Neutrophil (primary cell): ENCODE results near the gene ACP1.

Source experiments
- H3K27ac ChIP-seq: fragments of 200-600 bp; sonication (generic); 2 replicates; pipeline ENCODE4 v1.5.1; 2016; ENCODE audit warnings: mild to moderate bottlenecking, moderate library complexity
- H3K27me3 ChIP-seq: fragments of 200-600 bp; sonication (generic); 2 replicates; pipeline ENCODE4 v1.6.0; 2016; ENCODE audit warnings: mild to moderate bottlenecking
- H3K36me3 ChIP-seq: fragments of 200-600 bp; sonication (generic); 2 replicates; pipeline ENCODE4 v1.5.1; 2017
- H3K4me1 ChIP-seq, 2 experiments: fragments of 200-600 bp in 1 of 2; sonication (generic) in 1 of 2; 1 replicate in 1 of 2; 2 replicates in 1 of 2; pipeline versions ENCODE4 v1.5.1 to v1.6.1; 2013 to 2016; ENCODE audit warnings: low read depth in 1 of 2, low read length in 1 of 2, mild to moderate bottlenecking in 1 of 2, moderate library complexity in 1 of 2; ENCODE audit not compliant: control insufficient read depth in 1 of 2, insufficient read depth in 1 of 2
- H3K4me3 ChIP-seq, 2 experiments: fragments of 200-600 bp in 1 of 2; sonication (generic) in 1 of 2; 1 replicate in 1 of 2; 2 replicates in 1 of 2; pipeline ENCODE4 v1.5.1; 2013 to 2016; ENCODE audit warnings: low read depth in 1 of 2, low read length in 1 of 2, mild to moderate bottlenecking in 1 of 2, moderate library complexity in 1 of 2
- H3K9me3 ChIP-seq: fragments of 200-600 bp; sonication (generic); 2 replicates; pipeline ENCODE4 v1.5.1; 2016
- TF ChIP-seq, protein P1 (sequence below): fragments of 200-600 bp; sonication (generic); IDR thresholded peaks from 2 replicates; pipeline ENCODE4 v1.5.1; 2016; ENCODE audit warnings: antibody characterized with exemption

ACP1 gene

GRCh38 chr2:278312-278926, 13.7 kb downstream of the ACP1 start:
- no peaks in the 10 kb centered on the region for H3K9me3 ChIP-seq
- H3K36me3 ChIP-seq = peaks cover 54% of the 10 kb centered on the region
- TF ChIP-seq, protein P1, sequence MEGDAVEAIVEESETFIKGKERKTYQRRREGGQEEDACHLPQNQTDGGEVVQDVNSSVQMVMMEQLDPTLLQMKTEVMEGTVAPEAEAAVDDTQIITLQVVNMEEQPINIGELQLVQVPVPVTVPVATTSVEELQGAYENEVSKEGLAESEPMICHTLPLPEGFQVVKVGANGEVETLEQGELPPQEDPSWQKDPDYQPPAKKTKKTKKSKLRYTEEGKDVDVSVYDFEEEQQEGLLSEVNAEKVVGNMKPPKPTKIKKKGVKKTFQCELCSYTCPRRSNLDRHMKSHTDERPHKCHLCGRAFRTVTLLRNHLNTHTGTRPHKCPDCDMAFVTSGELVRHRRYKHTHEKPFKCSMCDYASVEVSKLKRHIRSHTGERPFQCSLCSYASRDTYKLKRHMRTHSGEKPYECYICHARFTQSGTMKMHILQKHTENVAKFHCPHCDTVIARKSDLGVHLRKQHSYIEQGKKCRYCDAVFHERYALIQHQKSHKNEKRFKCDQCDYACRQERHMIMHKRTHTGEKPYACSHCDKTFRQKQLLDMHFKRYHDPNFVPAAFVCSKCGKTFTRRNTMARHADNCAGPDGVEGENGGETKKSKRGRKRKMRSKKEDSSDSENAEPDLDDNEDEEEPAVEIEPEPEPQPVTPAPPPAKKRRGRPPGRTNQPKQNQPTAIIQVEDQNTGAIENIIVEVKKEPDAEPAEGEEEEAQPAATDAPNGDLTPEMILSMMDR = no peak
- no peak overlapping the region for H3K4me3 ChIP-seq
- no peaks in the 10 kb centered on the region for H3K27me3 ChIP-seq
- H3K4me1 ChIP-seq = peaks cover 0 to 3% of the 10 kb centered on the region in 2 experiments
- no peak overlapping the region for H3K27ac ChIP-seq

DNA sequence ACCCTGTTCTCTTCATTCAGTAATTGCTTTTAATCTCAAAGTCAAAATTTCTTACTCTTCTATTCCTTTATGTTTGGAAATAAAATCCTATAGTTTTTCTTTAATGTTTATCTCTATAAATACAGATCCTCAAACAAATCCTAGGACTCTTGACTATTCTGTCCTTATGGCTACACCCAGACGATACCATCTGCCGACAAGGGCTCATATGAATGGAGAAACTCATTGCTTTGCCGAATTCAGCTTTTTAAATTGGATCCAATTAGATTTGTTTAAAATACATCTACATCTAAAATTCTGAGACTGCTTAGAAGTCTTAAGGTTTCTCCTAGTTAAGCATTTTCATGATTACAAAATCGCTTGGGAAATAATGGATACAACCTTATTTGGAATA, 14.2 kb downstream of the ACP1 start:
- TF ChIP-seq, protein P1 = no peak
- Histone ChIP-seq H3K36me3 (peaks cover 54% of the 10 kb centered on the region), H3K9me3 (no peaks in the 10 kb centered on the region), H3K27ac (no peak overlapping the region), H3K27me3 (no peaks in the 10 kb centered on the region), H3K4me3 (no peak overlapping the region), H3K4me1 (no peaks in the 10 kb centered on the region)

GRCh38 chr2:279366-279765, 14.6 kb downstream of the ACP1 start:
- Histone ChIP-seq H3K27ac (no peak overlapping the region), H3K9me3 (no peaks in the 10 kb centered on the region), H3K4me1 (no peaks in the 10 kb centered on the region), H3K27me3 (peaks cover 2% of the 10 kb centered on the region), H3K36me3 (peaks cover 54% of the 10 kb centered on the region), H3K4me3 (no peak overlapping the region)
- TF ChIP-seq, protein P1 = no peak

DNA sequence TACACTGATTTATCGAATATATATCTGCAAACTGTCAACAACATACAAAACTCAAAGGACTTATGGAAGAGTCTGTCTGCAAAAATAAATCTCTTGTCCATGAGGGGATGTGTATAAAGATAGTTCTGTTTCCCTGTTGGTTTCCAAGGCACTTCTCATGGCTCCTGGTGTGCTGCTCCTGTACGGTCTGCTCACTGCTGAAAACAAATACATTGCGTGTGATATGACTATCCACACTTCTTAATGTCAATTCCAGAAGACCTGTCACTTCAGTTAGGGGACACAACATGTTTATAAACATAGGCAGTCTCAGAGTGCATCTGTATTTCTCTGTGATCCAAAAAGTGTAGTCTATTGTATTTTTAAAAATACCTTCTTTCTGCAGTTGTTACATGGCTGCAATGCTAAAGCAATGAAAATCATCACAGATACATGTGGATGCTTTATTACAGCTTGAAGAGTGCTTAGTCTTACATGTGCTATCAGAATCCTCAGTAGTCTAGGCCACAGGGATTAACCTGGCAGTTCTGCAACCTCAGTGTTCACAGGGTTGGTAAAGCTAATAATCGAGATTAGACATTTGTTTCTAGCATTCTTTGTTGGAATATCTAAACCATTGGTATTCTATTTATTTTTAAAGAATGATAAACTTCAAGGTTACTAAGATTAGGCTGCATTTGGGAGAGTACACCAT, 15.4 kb downstream of the ACP1 start:
- H3K9me3 ChIP-seq = no peaks in the 10 kb centered on the region
- peaks cover 10% of the 10 kb centered on the region for H3K27me3 ChIP-seq
- no peaks in the 10 kb centered on the region for H3K4me1 ChIP-seq
- no peak overlapping the region for H3K27ac ChIP-seq
- TF ChIP-seq, protein P1 = no peak
- peaks cover 54% of the 10 kb centered on the region for H3K36me3 ChIP-seq
- no peak overlapping the region for H3K4me3 ChIP-seq

- Histone ChIP-seq H3K27ac (no peak overlapping the region), H3K27me3 (peaks cover 16% of the 10 kb centered on the region), H3K4me1 (no peaks in the 10 kb centered on the region), H3K4me3 (no peak overlapping the region), H3K9me3 (no peaks in the 10 kb centered on the region), H3K36me3 (peaks cover 54% of the 10 kb centered on the region)
- TF ChIP-seq, protein P1 = no peak
Observed at GRCh38 chr2:280650-281110, 15.9 kb downstream of the ACP1 start.
